ENCODE data around the gene PSD2. TPM values are rescaled to one million over a fixed set of nuclear protein-coding genes. Genes with fewer than 3 reads are reported as not detected.

PSD2 gene
- total and polyA plus RNA-seq, 8 donors: 0.06 to 2.5 (median 1.7) TPM; not detected in 1

DNA sequence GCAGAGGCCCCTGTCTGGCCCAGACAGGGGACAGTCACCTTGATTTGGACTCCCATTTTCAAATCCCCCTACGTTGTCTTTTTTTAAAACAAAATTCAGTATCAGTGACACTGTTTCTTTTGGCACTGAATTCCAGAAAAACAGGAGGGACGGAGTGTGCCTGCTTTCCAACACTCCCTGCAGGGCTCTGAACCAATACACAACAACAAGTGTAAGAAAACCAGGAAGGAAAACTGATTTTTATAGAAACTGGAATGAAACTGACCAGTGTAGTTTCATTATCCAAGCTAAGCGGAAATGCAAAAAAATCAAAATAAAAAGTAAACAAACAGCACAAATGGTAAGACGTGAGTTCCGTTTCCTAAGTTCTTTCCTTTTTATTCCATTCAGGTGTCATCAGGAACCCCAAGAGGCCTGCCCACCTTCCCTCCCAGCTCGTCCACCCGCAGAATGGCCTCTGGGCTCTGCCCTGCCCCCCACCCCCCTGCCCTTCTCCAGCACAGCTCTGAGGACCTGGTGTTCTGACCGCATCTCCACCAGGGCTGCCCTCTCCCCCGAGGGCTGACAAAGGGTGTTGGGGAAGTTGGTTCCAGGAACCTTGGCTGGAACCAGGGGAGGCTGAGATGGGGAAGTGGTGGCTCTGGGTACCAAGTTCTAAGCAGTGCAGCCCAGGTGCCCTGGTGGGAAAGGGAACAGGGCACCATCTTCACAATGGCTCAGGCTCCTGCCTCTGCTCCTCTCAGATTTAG is 73.6 kb downstream of the PSD2 start:
- Histone ChIP-seq H3K9me3 (no peaks in the 10 kb centered on the region), H3K27me3 (no peaks in the 10 kb centered on the region), H3K27ac (no peak overlapping the region), H3K4me1 (no peaks in the 10 kb centered on the region), H3K36me3 (no peaks in the 10 kb centered on the region), H3K4me3 (no peak overlapping the region)
- DNase-seq (no peak), ATAC-seq (no peak)
- intact Hi-C loops (cut with DNase I): loop anchor here in 1 of 2 donors (10.0 kb wide), 1 partner anchor 96 kb away; no protein-coding TSS in a partner anchor
- TF ChIP-seq, protein P1, sequence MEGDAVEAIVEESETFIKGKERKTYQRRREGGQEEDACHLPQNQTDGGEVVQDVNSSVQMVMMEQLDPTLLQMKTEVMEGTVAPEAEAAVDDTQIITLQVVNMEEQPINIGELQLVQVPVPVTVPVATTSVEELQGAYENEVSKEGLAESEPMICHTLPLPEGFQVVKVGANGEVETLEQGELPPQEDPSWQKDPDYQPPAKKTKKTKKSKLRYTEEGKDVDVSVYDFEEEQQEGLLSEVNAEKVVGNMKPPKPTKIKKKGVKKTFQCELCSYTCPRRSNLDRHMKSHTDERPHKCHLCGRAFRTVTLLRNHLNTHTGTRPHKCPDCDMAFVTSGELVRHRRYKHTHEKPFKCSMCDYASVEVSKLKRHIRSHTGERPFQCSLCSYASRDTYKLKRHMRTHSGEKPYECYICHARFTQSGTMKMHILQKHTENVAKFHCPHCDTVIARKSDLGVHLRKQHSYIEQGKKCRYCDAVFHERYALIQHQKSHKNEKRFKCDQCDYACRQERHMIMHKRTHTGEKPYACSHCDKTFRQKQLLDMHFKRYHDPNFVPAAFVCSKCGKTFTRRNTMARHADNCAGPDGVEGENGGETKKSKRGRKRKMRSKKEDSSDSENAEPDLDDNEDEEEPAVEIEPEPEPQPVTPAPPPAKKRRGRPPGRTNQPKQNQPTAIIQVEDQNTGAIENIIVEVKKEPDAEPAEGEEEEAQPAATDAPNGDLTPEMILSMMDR (IDR thresholded peaks at IDR 0.05): no peak

DNA sequence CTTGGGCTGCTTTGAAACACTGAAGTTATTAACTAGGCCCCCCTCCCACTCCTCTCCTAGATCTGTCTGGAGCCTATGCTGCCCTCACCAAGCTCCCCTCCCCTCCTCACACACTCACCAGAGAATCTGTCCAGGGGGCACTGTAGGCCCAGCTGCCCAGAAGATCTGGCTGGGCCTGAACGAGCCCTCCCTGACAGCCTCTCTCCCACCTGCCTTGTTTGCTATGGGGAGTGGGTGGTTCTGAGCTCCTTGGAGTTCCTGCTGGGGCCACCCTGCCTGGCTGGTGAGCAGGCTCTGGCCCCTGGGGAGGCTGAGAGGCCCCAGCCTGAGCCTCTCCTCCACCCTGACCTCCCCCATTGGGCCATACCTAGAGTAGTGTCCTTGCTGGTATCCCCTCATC is 75.1 kb downstream of the PSD2 start:
- TF ChIP-seq, protein P1 (IDR thresholded peaks at IDR 0.05): no peak
- Histone ChIP-seq H3K4me3 (no peak overlapping the region), H3K4me1 (no peaks in the 10 kb centered on the region), H3K27me3 (no peaks in the 10 kb centered on the region), H3K27ac (no peak overlapping the region), H3K36me3 (no peaks in the 10 kb centered on the region), H3K9me3 (no peaks in the 10 kb centered on the region)
- intact Hi-C loops (cut with DNase I): no loop called here
- ATAC-seq: no peak
- DNase-seq: no peak

DNA sequence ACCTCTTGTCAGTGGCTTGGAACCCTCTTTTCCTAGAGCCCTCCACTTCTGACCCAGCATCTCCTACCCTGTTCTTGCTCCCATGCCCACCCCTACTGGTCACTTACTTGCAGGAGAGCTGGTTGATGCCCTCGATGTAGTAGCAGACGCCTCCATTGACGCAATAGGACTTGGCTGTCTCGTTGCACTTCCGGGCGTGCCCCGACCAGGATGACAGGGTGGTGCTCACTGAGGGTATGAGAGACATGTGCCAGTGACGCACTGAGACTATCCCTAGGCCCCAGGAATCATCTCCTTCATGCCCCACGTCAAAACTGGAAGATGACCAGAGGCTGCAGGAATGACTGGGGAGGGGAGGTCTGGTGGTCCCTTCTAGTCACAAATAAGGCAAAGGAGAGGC is 76.0 kb downstream of the PSD2 start:
- H3K36me3 ChIP-seq: no peaks in the 10 kb centered on the region
- H3K4me1 ChIP-seq: no peaks in the 10 kb centered on the region
- ATAC-seq (no peak), DNase-seq (no peak)
- H3K27ac ChIP-seq: no peak overlapping the region
- intact Hi-C loops (cut with DNase I): no loop called here
- no peak overlapping the region for H3K4me3 ChIP-seq
- TF ChIP-seq, protein P1 (IDR thresholded peaks at IDR 0.05): no peak
- no peaks in the 10 kb centered on the region for H3K27me3 ChIP-seq
- H3K9me3 ChIP-seq: no peaks in the 10 kb centered on the region

DNA sequence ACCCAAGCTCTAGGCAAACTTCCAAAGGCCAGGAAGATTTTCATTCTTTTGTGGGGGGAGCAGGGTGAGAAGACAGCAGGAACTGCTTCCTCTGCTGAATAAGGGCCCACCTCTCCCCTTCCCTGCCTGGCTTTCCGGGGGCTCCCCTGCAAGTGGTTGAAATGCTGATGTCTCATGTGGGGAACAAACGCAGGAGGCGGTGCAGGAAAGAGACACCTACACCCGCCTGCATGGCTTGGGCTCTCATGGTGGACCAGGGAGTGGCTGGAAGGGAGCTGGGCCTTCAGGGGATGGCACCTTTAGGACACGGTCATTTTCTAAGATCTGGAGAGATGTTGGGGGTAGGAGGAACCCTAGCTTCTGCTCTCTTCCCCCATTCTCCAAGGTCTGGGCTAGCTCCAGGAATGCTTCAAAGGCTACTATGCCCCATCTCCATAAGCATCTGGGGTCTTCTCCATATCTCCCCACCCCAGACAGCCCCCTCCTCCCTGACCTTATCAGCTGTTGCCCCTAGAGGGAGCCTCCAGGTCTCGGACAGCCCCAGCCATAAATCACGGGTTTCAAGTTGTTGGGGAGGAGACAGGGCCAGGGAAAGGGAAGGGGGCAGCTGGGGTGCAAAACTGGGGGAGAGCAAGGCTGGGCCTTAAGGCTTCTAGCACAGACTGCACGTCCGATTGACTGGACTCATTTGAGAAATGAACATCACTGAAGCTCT is 76.6 kb downstream of the PSD2 start:
- no peak for ATAC-seq
- TF ChIP-seq, protein P1 (IDR thresholded peaks at IDR 0.05): no peak

More for the DNA sequence above, 76.6 kb downstream of the PSD2 start:
- Histone ChIP-seq H3K9me3 (no peaks in the 10 kb centered on the region), H3K36me3 (no peaks in the 10 kb centered on the region), H3K4me1 (no peaks in the 10 kb centered on the region), H3K27ac (no peak overlapping the region), H3K4me3 (no peak overlapping the region), H3K27me3 (no peaks in the 10 kb centered on the region)
- intact Hi-C loops (cut with DNase I): no loop called here
- no peak for DNase-seq

Measured in left lung (tissue), 10 donors.